GM12865 (cell line): ENCODE data around the gene CRYGC.

ENCODE experiments used
- DNase-seq: peaks from one replicate; pipeline ENCODE4 v3.0.0; 2010; ENCODE audit warnings: low read depth
- H3K4me3 ChIP-seq: 2 replicates; pipeline ENCODE4 v1.5.1; 2011; ENCODE audit warnings: mild to moderate bottlenecking, low read depth, low read length, control low read depth
- TF ChIP-seq, protein P1 (sequence below): IDR thresholded peaks from 2 replicates; pipeline ENCODE4 v1.5.1; 2011; ENCODE audit warnings: low read length, control low read depth, low read depth, inconsistent platforms; ENCODE audit not compliant: insufficient read depth; ENCODE audit errors: missing control alignments

The CRYGC gene

GRCh38 chr2:208164951-208165755 lies 35.5 kb upstream of the CRYGC start:
- no peak overlapping the region for H3K4me3 ChIP-seq
- DNase-seq: no peak
- TF ChIP-seq, protein P1, sequence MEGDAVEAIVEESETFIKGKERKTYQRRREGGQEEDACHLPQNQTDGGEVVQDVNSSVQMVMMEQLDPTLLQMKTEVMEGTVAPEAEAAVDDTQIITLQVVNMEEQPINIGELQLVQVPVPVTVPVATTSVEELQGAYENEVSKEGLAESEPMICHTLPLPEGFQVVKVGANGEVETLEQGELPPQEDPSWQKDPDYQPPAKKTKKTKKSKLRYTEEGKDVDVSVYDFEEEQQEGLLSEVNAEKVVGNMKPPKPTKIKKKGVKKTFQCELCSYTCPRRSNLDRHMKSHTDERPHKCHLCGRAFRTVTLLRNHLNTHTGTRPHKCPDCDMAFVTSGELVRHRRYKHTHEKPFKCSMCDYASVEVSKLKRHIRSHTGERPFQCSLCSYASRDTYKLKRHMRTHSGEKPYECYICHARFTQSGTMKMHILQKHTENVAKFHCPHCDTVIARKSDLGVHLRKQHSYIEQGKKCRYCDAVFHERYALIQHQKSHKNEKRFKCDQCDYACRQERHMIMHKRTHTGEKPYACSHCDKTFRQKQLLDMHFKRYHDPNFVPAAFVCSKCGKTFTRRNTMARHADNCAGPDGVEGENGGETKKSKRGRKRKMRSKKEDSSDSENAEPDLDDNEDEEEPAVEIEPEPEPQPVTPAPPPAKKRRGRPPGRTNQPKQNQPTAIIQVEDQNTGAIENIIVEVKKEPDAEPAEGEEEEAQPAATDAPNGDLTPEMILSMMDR: no peak

DNA sequence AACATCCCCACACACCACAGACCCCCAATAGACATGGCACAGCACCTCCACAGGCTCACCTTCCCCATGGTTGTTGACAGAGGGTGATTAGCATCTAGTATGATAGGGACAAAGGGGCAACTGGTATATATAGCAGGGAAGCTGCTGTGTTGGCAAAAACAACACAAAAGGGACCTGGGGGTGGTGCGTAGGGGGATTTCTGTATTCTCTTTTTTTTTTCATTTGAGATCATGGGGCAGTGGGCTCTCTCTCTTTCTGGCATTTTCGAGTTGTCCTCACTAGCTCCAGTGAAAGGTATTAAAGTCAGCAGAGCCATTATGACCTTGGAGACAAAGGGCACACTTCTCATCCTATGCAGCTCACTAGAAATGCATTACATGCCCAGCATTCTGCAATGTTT lies 33.9 kb upstream of the CRYGC start, which contains the start of gene CRYGA:
Gene CRYGA, minus strand, starts transcription at position 101 of the 400 bp plus-strand sequence. Its CDS starts 33 bp downstream, at position 68.
- no peak for DNase-seq
- H3K4me3 ChIP-seq: no peak within 1 kb of the TSS
- TF ChIP-seq, protein P1: no peak

DNA sequence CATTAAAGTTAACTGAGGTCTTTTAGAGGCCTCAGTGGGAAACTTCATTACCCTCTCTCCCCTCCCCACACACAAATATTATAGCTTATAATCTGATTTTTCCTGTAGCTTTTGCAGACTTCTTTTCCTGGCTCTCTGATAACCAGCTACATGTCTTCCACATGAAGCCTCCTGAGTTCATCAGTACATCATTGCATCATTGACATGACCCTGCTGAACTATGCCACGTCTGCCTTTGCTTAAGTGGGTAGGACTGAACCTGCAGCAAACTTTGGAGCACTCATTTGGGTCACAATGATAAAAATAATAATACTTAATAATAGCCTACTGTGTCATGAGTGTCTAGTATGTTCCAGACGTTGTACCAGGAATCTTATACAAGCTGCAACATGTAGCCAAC lies 26.8 kb upstream of the CRYGC start:
- H3K4me3 ChIP-seq: no peak overlapping the region
- no peak for DNase-seq
- TF ChIP-seq, protein P1: no peak

DNA sequence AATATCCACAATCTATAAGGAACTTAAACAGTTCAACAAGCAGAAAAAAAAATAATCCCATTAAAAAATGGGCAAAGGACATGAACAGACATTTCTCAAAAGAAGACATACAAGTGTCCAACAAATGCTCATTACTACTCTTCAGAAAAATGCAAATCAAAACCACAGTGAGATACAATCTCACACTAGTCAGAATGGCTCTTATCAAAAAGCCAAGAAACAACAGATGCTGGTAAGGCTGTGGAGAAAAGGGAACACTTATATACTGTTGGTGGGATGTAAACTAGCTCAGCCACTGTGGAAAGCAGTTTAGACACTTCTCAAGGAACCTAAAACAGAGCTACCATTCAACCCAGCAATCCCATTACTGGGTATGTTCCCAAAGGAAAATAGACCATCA lies 23.5 kb upstream of the CRYGC start:
- no peak overlapping the region for H3K4me3 ChIP-seq
- no peak for DNase-seq
- TF ChIP-seq, protein P1: no peak

- TF ChIP-seq, protein P1: no peak
- H3K4me3 ChIP-seq: no peak overlapping the region
- no peak for DNase-seq
These were observed 21.3 kb upstream of the CRYGC start for GRCh38 chr2:208150956-208151355.

- TF ChIP-seq, protein P1: no peak
- H3K4me3 ChIP-seq: no peak overlapping the region
- no peak for DNase-seq
These were observed 20.5 kb upstream of the CRYGC start for GRCh38 chr2:208150094-208150493.

DNA sequence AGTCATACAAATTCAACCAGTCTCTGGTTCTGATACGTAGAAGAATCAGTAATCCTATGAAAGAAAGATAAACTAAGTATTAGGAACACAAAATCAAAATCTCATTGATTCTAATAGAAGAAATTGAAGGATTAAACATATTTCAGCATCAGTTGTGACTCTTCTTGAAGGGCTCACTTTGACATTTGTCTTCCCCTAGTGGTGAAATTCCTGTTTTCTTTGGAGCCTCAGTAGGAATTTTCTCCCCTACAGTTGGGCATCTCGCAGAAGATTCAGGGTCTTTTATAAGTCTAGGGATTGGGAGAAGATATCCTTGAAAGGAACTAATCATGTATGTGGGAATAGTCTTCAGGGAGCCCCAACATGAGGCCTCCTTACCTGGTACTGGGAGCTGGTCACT lies 19.2 kb upstream of the CRYGC start:
- no peak for DNase-seq
- H3K4me3 ChIP-seq: no peak overlapping the region

More for the DNA sequence above, 19.2 kb upstream of the CRYGC start:
- TF ChIP-seq, protein P1: no peak
